Measurements from ENCODE around the gene DGKI. TPM values are rescaled to one million over a fixed set of nuclear protein-coding genes. Genes with fewer than 3 reads are reported as not detected.

DGKI gene
- total RNA-seq, 1 experiment from 2014 or later, result 0.41 TPM

- BruUV-seq (replicated peaks), result no TSS peak
- DNase-seq, result no peak
- intact Hi-C loops (cut with micrococcal nuclease; ENCODE audit: unreplicated experiment), result loop anchor here (1.0 to 10.0 kb wide), 4 partner anchors 138 to 1832 kb away; no protein-coding TSS in a partner anchor
Measured at GRCh38 chr7:137454767-137455166, 392.0 kb downstream of the DGKI start.

GRCh38 chr7:137454246-137454724, 392.5 kb downstream of the DGKI start:
- no peaks in the 10 kb centered on the region for H3K4me1 ChIP-seq (replicated peaks; ENCODE audit: insufficient read depth)
- H3K27me3 ChIP-seq (ENCODE audit: insufficient read depth, low read depth), result 0 out of 2 replicates have a peak, but pooled peaks cover 11% of the 10 kb centered on the region
- H2AFZ ChIP-seq, result no peak overlapping the region
- no peaks in the 10 kb centered on the region for H3K9me2 ChIP-seq (ENCODE audit: insufficient read depth)
- H3F3A ChIP-seq (ENCODE audit: insufficient read depth, low read depth), result no peaks in the 10 kb centered on the region
- no peaks in the 10 kb centered on the region for H4K20me1 ChIP-seq (ENCODE audit: insufficient read depth)
- intact Hi-C loops (cut with micrococcal nuclease; ENCODE audit: unreplicated experiment), result loop anchor here (1.0 to 10.0 kb wide), 4 partner anchors 138 to 1832 kb away; no protein-coding TSS in a partner anchor
- POLR2A ChIA-PET (ENCODE audit: unreplicated experiment), result interaction anchor here (0.6 kb wide), 1 partner anchor 47 kb away, joined by 4 read pairs; no protein-coding TSS in a partner anchor
- CTCF ChIA-PET, result interaction anchor here (0.6 kb wide), 1 partner anchor 635 kb away, joined by 3 read pairs; no protein-coding TSS in a partner anchor
- no peak overlapping the region for H3K4me2 ChIP-seq
- TF ChIP-seq CTCF (conservative IDR thresholded peaks at IDR 0.05), result peak; percentile 87
- TF ChIP-seq EZH2 (IDR thresholded peaks at IDR 0.05; ENCODE audit: low read depth), result no peak
- H3K79me2 ChIP-seq (ENCODE audit: low read depth), result no peaks in the 10 kb centered on the region
- BruUV-seq (replicated peaks), result no TSS peak
- no peak overlapping the region for H3K4me3 ChIP-seq
- no peaks in the 10 kb centered on the region for H3K9me3 ChIP-seq (ENCODE audit: insufficient read depth, low read depth)
- DNase-seq, result peak in 1 of 2 experiments; percentile 38
- no peaks in the 10 kb centered on the region for H3K36me3 ChIP-seq (ENCODE audit: low read depth)
- no peak overlapping the region for H3K27ac ChIP-seq

More at GRCh38 chr7:137454767-137455166, 392.0 kb downstream of the DGKI start:
- Histone ChIP-seq H3K4me1 (replicated peaks; ENCODE audit: insufficient read depth) (no peaks in the 10 kb centered on the region), H2AFZ (no peak overlapping the region), H3F3A (ENCODE audit: insufficient read depth, low read depth) (no peaks in the 10 kb centered on the region), H3K4me3 (no peak overlapping the region), H3K9me3 (ENCODE audit: insufficient read depth, low read depth) (no peaks in the 10 kb centered on the region), H3K27me3 (ENCODE audit: insufficient read depth, low read depth) (0 out of 2 replicates have a peak, but pooled peaks cover 11% of the 10 kb centered on the region), H3K36me3 (ENCODE audit: low read depth) (no peaks in the 10 kb centered on the region), H4K20me1 (ENCODE audit: insufficient read depth) (no peaks in the 10 kb centered on the region), H3K4me2 (no peak overlapping the region), H3K27ac (no peak overlapping the region), H3K9me2 (ENCODE audit: insufficient read depth) (no peaks in the 10 kb centered on the region), H3K79me2 (ENCODE audit: low read depth) (no peaks in the 10 kb centered on the region)
- ChIA-PET CTCF (interaction anchor here (0.6 kb wide), 2 partner anchors 16 to 634 kb away, joined by 3 to 7 read pairs; no protein-coding TSS in a partner anchor), POLR2A (ENCODE audit: unreplicated experiment) (interaction anchor here (0.6 kb wide), 1 partner anchor 47 kb away, joined by 4 read pairs; no protein-coding TSS in a partner anchor)
- TF ChIP-seq EZH2 (IDR thresholded peaks at IDR 0.05; ENCODE audit: low read depth) (no peak), CTCF (conservative IDR thresholded peaks at IDR 0.05) (no peak)

- intact Hi-C loops (cut with micrococcal nuclease; ENCODE audit: unreplicated experiment), result loop anchor here (5.0 to 10.0 kb wide), 2 partner anchors 1049 to 1831 kb away; no protein-coding TSS in a partner anchor
- Histone ChIP-seq H3K4me2 (no peak overlapping the region), H3K4me3 (no peak overlapping the region), H3K36me3 (ENCODE audit: low read depth) (no peaks in the 10 kb centered on the region), H3K27ac (no peak overlapping the region), H3K9me3 (ENCODE audit: insufficient read depth, low read depth) (no peaks in the 10 kb centered on the region), H3K79me2 (ENCODE audit: low read depth) (no peaks in the 10 kb centered on the region), H3K4me1 (replicated peaks; ENCODE audit: insufficient read depth) (no peaks in the 10 kb centered on the region), H3K9me2 (ENCODE audit: insufficient read depth) (no peaks in the 10 kb centered on the region), H2AFZ (no peak overlapping the region), H3F3A (ENCODE audit: insufficient read depth, low read depth) (no peaks in the 10 kb centered on the region), H3K27me3 (ENCODE audit: insufficient read depth, low read depth) (0 out of 2 replicates have a peak, but pooled peaks cover 11% of the 10 kb centered on the region), H4K20me1 (ENCODE audit: insufficient read depth) (no peaks in the 10 kb centered on the region)
- CTCF ChIA-PET, result no interaction called here
- DNase-seq, result no peak
- POLR2A ChIA-PET (ENCODE audit: unreplicated experiment), result no interaction called here
- TF ChIP-seq EZH2 (IDR thresholded peaks at IDR 0.05; ENCODE audit: low read depth) (no peak), CTCF (conservative IDR thresholded peaks at IDR 0.05) (no peak)
- no TSS peak for BruUV-seq (replicated peaks)
Measured at GRCh38 chr7:137453356-137453755, 393.4 kb downstream of the DGKI start.
